SW480 (cell line): ENCODE measurements around the gene PRG3.
"Not testable (repeated sequence)": the region's sequence is repeated elsewhere in the genome, so short reads cannot be mapped to it uniquely, and the experiment has no call there.

Source experiments
- DNase-seq: peaks from one replicate; pipeline ENCODE4 v3.0.0-alpha.2; 2016; ENCODE audit warnings: low spot score

PRG3 gene

DNA sequence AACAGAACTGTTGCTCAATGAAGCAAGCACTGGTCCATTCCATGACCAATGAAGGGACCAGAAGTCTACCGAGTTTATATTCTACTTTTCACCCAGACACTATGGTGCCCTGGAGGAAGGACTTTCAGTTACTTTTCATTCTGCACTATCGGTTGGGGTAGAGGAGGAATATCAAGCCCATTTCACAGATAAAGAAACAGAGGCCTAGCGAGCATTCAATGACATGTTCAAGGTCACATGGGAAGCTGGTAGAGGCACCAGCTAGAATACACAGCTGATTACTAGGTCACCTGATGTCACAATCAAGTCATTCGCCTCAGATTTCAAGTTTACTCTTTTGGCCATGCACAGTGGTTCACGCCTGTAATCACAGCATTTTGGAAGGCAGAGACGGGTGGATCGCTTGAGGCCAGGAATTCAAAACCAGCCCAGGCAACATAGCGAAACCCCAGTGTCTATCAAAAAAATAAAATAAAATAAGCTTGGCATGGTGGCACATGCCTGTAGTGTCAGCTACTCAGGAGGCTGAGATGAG lies 27.1 kb upstream of the PRG3 start:
- DNase-seq = no peak

DNA sequence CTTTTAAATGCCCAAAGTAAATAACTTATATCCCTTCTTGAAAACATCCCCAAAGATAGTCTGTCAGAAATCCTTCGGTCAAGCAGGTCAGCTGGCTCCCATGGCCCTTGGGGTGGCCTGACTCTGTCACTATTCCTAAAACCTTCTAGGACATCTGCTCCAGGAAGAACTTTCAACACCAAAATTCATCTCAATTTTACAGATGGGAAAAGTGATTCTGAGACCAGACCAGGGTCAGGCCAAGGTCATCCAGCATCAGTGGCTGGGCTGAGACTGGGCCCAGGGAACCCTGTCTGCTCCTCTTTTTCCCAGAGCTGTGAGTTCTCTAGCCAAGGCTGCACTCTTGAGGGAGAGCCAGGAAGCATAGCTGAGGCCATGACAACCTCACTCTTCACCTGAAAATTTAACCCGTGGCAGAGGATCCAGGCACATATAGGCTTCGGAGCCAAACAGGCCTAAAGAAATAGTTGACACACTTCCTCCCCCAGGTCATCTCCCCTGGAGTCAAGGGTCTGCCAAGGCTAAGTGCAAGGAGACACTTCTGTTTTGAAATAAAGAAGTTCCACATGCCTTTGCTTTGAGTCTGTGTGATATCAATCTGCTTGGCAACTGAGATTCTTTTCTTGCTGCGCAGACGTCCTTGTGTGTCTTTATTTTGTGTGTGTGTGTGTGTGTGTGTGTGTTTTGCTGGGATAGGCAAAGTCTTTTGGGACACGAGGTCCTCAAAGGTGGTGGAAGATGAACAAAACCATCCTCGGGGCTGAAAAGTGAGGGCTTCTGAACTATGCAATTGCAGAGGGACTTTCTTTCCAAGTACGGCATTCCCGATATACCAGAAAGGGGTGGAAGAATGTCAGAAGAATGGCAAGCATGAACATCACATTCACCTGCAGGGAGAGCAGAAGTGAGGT lies 26.3 kb upstream of the PRG3 start:
- DNase-seq = no peak

DNA sequence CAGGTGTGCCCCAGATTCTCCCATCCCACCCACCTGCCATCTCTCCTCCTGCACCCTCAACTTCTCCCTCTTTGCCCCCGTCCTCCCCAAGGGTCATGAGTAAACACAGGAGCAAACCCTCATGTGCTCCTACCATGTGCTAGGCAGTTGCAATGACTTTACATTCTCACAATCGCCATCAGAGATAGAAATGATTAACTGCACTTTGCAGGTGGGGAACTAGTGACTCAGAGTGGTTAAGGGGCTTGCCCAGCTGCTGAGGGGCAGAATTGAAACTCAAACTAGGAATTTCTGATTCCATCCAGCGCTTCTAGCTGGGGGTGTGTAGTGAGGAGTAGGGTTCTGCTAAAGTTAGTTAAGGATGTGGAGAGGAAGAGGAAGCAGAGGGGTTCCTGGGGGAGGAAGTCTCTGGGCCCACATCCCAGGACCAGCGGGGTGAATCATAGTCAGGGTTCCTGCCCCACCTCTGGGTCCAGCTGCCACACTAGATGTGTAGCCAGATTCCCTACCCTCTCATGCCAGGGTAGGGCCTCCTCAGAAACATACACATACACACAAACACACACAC lies 25.5 kb upstream of the PRG3 start:
- no peak for DNase-seq

DNA sequence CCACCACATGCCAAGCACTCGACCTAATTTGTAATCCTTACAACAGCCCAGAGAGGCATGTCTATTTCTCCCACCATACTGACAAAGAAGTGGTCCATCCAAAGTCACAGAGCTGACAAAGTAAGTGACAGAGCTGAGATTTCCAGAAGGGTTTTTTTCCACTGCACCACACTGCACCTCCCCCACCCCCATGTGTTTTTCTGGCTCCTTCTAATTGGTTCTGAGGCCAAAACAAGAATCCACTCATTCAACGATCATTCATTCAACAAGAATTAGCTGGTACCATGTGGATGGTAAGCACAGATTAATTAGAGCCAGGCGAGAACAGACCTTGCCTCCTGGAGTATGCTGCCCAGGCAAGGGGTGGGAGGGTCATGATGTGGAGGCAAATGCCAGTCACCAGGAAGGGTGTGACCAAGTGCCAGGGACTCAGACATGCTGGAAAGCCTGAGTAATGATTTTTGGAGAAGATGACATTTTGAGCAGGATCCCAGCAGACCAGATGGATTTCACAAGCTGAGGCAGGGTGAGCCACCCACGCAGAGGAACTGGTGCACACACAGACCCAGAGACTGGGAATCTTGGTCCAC lies 24.4 kb upstream of the PRG3 start:
- no peak for DNase-seq

DNA sequence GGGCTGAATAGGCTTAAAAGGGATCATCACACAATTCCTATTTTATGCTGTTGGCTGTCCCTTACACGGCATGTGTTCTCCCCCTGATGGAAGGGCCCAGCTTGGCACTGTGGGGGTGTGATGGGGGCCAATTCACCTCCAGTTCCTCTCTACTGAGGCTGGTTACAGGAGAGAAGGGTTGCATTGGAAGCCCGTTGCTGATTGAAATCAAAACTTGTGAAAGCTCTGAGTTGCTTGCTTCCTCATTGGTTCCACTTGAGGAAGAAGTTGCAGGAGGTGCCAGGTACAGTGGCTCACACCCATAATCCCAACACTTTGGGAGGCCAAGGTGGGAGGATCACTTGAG lies 22.8 kb upstream of the PRG3 start:
- DNase-seq = no peak

DNA sequence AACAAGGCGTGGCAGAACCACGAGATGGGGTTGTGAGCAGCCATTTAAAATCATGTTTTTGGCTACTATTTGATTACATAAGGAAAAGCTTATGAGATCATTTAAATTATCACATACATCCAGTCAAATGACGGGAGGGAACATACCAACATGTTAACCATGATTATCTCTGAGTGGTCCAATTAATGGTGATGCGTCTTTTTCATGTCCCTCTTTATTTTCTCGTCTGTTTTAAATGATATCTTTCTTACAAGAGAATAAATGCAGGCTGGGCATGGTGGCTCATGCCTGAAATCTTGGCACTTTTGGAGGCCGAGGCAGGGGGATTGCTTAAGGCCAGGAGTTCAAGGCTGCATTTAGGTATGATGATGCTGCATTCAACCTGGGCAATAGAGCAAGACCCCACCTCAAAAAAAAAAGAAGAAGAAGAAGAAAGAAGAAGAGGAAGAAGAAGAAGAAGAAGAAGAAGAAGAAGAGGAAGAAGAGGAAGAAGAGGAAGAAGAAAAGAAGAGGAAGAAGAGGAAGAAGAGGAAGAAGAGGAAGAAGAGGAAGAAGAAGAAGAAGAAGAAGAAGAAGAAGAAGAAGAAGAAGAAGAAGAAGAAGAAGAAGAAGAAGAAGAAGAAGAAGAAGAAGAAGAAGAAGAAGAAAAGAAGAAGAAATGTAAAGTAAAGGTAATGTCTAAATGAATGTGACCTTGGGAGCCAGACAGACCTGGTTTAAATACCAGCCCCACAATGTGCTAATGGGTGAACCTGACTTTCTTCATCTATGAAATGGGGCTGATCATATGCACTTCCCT lies 22.3 kb upstream of the PRG3 start:
- DNase-seq = not testable (repeated sequence)

DNA sequence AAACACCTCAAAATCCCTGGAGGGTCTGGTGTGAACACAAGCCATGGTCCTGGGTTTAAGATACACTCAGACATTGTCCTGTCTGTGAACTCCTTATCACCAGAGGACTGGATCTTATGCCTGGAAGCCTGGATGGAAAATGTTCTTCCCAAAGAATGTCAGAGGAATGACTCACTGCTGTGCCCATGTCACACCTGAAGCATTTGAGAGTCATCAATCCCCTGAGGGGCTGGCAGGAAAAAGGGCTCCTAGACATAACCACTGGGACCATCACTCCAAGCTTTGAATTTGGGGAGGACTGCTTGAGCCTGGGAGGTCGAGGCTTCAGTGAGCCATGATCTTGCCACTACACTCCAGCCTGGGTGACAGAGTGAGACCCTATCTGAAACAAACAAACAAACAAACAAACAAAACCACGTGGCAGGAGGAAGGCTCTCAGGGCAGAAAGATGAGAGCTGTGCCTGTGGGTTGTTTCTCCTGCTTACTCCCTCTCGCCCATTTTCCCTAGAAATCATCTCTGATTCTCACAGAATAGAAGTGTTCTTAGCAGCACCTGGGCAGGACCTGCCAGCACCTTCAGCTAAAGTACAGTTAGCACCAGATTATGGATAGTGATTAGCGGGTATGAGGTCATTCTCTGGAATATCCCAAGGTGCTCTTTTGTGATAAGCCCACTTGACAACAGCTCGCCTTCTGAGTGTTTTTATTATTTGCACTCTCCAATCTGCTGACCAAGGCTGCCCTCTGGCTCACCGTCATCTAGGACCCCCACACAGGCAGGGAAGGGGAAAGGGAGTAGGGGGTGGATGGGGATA lies 21.4 kb upstream of the PRG3 start:
- DNase-seq = peak; percentile 50

DNA sequence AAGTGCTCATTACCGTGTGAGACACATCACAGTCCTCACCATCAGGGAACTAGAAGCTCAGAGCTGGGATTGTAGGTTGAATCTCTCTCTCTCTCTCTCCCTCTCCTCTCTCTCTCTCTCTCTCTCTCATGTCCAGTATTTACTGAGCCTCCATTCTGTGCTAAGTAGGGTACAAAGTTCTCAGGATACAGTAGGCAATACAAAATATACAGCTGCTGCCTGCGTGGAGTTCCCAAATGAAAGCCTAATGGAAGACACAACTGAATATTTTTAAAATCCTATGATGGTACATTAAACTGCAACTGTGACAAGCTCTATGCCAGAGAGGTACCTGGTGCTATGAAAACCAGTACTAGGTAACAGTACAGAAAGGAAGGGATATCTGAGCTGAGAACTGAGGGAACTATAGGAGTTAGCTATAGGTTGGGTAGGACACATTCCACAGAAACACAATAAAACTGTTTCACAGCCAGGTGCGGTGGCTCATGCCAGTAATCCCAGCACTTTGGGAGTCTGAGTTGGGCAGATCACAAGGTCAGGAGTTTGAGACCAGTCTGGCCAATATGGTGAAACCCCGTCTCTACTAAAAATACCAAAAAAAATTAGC lies 19.1 kb upstream of the PRG3 start:
- DNase-seq = peak; percentile 22

DNA sequence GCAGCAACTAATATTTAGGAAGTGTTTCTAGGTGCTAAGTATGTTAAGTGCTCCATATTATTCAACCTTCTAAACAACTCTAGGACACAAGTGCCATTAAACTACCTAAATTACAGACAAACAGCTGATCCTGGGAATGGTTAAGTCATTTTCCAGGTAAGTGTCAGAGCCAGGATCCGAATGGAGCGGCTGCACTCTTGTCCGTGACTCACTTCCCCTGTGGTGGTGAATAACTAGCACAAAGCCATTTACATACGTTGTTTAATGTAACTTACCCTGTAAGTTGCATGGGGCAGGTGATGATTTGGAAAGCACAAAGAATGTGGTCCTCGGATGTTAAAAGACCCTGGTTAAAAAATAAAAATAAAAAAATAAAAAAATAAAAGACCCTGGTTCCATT lies 18.3 kb upstream of the PRG3 start:
- peak; percentile 65 for DNase-seq

DNA sequence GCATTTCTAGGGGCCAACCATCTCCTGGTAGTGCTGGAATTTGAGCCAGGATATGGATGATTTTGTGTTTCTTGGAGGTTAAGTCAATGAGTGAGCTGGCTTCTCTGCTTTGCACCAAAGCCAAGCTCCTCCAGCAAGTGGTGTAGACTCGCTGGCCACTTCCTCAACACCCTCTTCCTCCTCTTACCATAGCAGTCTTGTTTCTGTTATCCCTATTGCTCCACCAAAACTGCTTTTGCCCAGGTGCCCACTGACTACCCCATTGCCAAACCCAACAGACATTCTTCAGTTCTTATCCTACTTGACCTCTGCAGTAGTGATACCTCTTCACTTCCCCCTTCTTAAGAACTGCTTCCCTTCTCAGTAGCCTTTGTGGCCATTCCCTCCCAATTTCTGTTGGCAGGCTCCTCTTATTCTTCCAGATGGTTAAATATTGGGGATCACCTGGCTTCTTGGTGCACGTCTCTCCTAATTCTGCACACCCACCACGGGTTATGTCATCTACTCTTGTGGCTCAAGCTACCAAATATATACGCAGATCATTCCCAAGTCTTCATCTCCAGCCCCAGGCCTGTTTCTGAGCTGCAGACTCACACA lies 16.5 kb upstream of the PRG3 start:
- no peak for DNase-seq

DNA sequence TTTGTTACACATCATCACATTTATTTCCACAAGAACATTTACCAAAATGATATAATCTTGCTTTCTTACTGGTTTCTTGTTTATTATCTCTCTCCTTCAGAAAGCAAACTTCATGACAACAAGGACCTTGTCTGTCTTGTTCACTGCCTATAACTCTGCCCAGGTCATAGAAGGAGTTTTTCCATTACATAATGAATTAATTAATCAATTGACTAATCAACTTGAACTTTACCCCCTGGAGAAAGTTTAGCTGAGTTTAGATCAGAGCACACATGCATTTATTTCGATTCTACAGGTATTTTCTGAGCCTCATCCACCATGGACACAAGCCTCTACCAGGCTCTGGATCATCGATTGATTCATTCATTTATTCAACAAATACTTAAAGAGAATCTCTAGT lies 15.8 kb upstream of the PRG3 start:
- no peak for DNase-seq

DNA sequence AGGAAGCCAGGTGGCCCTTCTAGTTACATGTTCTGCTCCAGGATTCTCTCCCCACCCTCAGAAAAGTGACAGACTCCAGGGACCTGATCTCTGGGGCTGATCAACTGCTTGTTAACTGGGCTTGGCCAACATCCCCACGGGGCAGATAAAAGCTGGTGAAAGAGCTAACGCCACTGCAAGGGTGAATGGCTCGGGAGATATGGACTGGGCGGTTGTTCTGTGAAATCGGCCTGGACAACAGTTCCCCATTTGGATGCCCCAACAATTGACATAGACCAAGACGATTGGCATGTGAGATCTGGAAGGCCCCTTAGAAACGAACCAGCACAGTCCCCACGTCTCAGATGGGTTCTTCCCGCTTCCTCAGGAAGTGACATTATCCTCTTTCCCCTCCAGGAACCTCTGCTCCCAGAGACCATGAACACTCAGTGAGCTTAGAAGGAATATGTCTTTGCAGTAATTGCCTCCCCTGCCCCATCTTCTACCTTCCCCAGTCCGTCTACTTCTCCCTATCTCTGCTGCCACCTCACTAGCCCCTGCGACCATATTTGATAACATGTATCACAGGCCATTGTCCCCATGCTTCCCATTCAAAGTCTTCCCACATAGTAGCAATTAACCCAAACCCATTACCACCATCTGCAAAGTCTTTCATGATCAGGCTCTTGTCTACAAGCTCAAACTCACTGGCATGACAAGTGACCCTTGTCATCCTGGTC lies 15.1 kb upstream of the PRG3 start:
- no peak for DNase-seq

DNA sequence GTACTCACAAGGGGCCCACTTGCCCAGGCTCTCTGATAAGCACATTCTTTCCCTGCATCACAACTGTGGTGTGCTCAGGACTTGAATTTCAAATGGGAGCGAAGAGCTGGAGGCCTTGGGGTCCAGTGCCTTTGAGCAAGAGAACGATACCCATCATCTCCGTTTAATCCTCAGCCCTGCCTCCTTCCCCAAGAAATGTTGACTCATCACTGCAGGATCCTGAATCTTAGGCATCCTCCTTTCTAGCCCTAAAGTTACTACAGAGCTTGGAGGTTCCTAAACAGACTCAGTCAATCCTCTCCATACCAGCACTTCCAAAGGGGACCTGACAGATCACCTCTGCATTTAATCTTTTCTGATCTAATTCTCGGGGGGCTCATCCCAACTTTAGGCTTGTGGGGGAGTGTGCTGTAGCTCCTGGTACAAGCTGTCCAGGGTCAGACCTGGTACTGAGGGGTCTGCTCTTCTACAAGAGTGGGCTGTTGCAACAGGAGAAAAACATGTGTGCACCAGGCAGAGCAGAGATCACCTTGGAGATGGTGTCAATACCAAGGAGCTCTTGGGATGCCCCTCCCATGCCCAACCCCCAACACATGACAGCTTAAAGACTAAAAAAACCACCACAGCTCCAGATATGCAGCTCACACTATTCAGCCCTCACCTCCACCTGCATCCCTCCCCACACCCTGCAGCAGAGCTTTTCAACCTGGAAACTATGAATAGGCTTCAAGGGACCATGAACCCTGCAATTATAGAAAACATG lies 13.4 kb upstream of the PRG3 start:
- DNase-seq = no peak

DNA sequence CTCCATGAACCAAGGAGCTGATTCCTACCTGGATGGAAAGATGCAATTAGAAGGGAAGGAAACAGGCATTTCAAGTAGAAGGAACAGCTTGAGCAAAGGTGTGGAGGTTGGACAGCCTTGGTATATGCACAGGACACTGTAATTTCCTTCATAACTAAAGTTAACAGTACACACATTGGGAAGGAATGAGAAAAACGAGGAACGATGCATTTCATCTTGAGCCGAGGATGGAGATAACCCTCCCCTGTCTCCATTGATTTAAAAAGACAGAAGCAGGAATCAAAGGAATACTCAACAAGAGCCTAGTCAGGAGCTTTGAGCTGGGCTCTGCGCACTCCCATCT lies 11.8 kb upstream of the PRG3 start:
- DNase-seq = no peak

DNA sequence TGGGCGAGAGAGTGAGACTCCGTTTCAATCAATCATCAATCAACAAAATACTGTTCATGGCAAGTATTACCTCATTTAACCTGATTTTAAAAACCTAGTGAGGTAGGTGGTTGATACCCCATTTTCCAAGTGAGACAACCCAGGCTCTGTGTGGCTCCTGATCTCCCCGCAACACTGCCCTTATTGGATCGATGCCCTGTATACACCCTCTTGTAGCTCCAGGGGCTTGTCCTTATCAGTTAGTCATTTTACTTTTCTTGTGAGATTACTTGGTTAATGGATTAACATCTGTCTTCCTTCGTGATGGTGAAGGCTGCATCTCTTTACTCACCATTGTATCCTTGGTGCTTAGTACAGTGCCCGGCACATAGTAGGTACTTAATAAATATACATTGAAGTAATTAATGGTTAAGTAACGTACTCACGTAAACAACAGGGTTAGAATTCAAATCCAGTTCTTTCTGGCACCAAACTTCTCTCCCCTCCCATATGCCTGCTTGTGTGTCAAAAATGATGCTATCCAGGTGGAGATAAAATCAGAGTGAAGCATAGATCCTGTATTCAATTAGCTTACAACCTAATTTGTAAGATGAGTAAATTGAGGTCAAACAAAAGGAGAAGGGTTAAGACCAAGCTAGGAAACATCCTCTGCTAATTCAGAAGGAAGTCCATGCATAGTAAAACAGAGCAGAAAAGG lies 11.3 kb upstream of the PRG3 start:
- DNase-seq = no peak

DNA sequence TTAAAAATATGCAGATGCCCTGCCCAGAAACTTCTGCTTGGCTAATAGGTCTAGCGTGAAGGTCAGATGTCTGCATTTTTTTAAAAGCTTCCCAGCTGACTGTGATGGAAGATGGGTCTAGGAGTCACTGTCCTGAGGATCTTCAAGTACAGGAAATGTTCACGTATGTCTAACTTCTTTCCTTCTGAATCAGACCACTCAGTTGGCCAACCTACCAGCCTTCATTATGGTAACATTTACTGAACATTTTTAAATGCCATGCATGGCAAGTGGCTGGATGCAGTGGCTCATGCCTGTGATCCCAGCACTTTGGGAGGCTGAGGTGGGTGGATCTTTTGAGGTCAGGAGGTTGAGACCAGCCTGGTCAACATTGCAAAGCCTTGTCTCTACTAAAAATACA lies 10.6 kb upstream of the PRG3 start:
- DNase-seq = no peak

DNA sequence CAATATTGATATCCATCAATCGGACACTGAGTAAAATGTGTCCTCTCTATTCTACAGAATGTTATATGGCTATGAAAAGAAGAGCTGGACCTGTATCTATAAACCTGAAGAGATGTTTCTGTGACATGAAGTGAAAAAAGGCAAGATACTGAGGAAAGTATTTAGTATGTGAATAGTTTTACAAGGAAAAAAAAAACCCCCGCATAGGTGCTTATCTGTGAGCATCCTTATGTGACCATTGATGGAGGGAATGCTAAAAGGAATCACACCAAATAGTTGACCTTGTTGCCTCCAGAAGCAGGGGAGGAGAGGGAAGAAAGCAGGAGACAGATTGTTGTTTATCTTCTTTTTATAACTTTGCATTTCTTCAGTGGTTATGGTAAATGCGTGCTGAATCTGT lies 10.2 kb upstream of the PRG3 start:
- DNase-seq = no peak

DNA sequence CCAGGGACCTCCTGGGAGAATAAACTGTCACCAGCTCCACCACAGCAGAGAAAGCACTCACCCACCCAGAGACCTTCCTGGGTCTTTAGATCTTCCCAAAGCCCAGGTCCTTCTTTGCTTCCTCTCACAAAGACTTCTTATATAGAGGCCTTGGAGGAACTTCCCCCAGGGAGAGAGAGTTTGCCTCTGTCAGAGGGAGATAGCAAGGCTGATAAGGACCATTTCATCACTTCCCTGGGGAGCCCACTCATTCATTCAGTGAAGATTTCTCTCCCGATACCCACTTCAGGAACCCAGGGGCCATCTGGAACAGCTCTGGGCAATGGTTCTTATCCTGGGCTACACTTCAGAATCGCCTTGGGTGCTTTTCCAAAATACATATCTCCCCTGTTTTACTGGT lies 9.6 kb upstream of the PRG3 start, which contains the start of gene PRG2:
Gene PRG2, minus strand, starts transcription at position 116 of the 400 bp plus-strand sequence. CDS start 706 bp downstream, outside the sequence.
- DNase-seq = no peak
